Esophagus muscularis mucosa (tissue), 4 donors: ENCODE results near the gene DEAF1. TPM values are rescaled to one million over a fixed set of nuclear protein-coding genes. Genes with fewer than 3 reads are reported as not detected.

Source experiments
- DNase-seq: peaks from one replicate; pipeline ENCODE4 v3.0.0-alpha.2; 2017; ENCODE audit errors: extremely low spot score
- H3K27ac ChIP-seq, 4 donors: fragments of 200-600 bp; sonication (generic); replicated peaks in 1 of 4; 1 replicate in 3 of 4; 2 replicates in 1 of 4; pipeline ENCODE4 v1.5.1; 2016 to 2019; ENCODE audit warnings: mild to moderate bottlenecking in 1 of 4
- H3K27me3 ChIP-seq, 4 donors: fragments of 200-600 bp; sonication (generic); one replicate each; pipeline versions ENCODE4 v1.5.1 to v1.6.0; 2016 to 2019
- H3K36me3 ChIP-seq, 4 donors: fragments of 200-600 bp; sonication (generic); one replicate each; pipeline ENCODE4 v1.5.1; 2016 to 2019
- H3K4me1 ChIP-seq, 4 donors: fragments of 200-600 bp; sonication (generic); one replicate each; pipeline ENCODE4 v1.5.1; 2016 to 2019
- H3K4me3 ChIP-seq, 4 donors: fragments of 200-600 bp; sonication (generic); 1 replicate in 2 of 4; 2 replicates in 2 of 4; pipeline ENCODE4 v1.5.1; 2016 to 2019; ENCODE audit warnings: mild to moderate bottlenecking in 4 of 4, moderate library complexity in 1 of 4
- H3K9me3 ChIP-seq, 4 donors: fragments of 200-600 bp; sonication (generic); 1 replicate in 3 of 4; 2 replicates in 1 of 4; pipeline ENCODE4 v1.5.1; 2016 to 2019
- EP300 ChIP-seq: sonication (generic); formaldehyde crosslinking; IDR thresholded peaks from one replicate; pipeline ENCODE4 v1.6.1; 2017; ENCODE audit warnings: antibody characterized with exemption
- POLR2A ChIP-seq: fragments of 450-650 bp; IDR thresholded peaks from one replicate; pipeline ENCODE4 v1.6.1; 2017; ENCODE audit warnings: antibody characterized with exemption, moderate library complexity, mild to moderate bottlenecking, low read depth
- POLR2AphosphoS5 ChIP-seq, 2 donors: sonication (generic); formaldehyde crosslinking; IDR thresholded peaks; one replicate each; pipeline ENCODE4 v1.6.1; 2017; ENCODE audit warnings: antibody characterized with exemption in 2 of 2
- WGBS: methylation state at CpG from one replicate; pipeline ENCODE4 v1.1.5; 2018; 5-methylcytosine and 5-hydroxymethylcytosine counted together
- intact Hi-C: fragments of 100-400 bp; cut with DNase I; formaldehyde crosslinking; loops from one replicate; pipeline ENCODE4 v1.15.1; 2023
- total RNA-seq, 4 donors: library from RNA; depleted of rRNA; stranded (reverse); fragments of >200 nt; gene quantifications; one replicate each; pipeline versions ENCODE4 v1.1.0 to v1.2.1, GENCODE V29; 2016
- TF ChIP-seq, protein P1 (sequence below), 3 experiments: fragments of 200-600 bp in 2 of 3; fragments of 450-650 bp in 1 of 3; sonication (generic) in 2 of 3; IDR thresholded peaks; one replicate each; pipeline ENCODE4 v1.5.1; 2017 to 2019; ENCODE audit warnings: antibody characterized with exemption in 3 of 3, mild to moderate bottlenecking in 2 of 3, moderate library complexity in 1 of 3

DEAF1 gene
- total RNA-seq, 4 donors from 2014 or later = 24.9 to 57.1 (median 39.4) TPM

DNA sequence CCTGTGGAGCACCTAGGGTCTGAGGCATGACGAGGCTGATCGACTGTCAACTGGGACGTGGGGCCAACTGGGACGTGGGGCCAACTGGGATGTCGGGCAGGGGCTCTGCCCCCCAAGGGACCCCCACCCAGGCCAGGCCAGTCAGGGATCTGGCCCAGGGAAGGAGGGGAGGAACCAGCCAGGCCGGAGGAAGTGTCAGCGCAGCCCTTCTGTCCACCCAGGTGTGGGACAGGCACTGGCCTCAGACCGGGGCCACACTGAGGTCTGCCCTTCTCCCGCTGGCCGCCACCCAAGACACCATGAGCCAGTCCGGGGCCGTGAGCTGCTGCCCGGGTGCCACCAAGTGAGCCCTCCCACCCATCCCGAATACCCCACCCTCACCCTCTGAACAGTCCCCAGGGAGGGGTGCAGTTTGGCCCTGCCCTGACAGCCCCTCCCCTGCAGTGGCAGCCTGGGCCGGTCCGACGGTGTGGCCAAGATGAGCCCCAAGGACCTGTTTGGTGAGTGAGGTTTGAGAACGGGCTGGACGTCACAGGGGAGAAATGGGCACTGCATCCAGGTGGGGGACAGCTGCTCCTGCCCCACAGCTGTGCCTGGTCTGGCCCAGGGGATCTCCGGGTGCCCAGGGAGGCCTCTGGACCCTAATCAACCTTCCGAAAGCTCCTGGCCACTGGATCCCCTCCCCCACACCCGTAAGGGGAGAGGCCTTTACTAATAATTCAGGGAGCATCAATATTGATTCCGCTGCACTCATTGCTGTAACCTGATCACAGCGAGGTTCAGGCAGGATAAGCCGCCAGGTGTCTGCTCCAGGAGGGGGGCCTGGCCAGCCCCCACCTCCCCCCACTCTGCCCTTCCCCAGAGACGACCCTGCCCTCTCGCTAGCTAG lies 14.3 kb upstream of the DEAF1 start:
- TF ChIP-seq EP300 = no peak
- no peak for TF ChIP-seq POLR2A
- TF ChIP-seq, protein P1, sequence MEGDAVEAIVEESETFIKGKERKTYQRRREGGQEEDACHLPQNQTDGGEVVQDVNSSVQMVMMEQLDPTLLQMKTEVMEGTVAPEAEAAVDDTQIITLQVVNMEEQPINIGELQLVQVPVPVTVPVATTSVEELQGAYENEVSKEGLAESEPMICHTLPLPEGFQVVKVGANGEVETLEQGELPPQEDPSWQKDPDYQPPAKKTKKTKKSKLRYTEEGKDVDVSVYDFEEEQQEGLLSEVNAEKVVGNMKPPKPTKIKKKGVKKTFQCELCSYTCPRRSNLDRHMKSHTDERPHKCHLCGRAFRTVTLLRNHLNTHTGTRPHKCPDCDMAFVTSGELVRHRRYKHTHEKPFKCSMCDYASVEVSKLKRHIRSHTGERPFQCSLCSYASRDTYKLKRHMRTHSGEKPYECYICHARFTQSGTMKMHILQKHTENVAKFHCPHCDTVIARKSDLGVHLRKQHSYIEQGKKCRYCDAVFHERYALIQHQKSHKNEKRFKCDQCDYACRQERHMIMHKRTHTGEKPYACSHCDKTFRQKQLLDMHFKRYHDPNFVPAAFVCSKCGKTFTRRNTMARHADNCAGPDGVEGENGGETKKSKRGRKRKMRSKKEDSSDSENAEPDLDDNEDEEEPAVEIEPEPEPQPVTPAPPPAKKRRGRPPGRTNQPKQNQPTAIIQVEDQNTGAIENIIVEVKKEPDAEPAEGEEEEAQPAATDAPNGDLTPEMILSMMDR (IDR thresholded peaks at IDR 0.05) = no peak
- no peak for TF ChIP-seq POLR2AphosphoS5 (IDR thresholded peaks at IDR 0.05)
- peaks cover 24 to 54% (median 46%) of the 10 kb centered on the region in 4 donors for H3K4me1 ChIP-seq
- WGBS = 76% methylated on average over 5 of the region's 27 CpGs
- peak overlapping the region in 1 of 4 donors; percentile 69 for H3K27ac ChIP-seq
- no peaks in the 10 kb centered on the region for H3K9me3 ChIP-seq
- intact Hi-C loops = no loop called here
- peaks cover 0 to 66% (median 0%) of the 10 kb centered on the region in 4 donors for H3K27me3 ChIP-seq
- H3K4me3 ChIP-seq = no peak overlapping the region
- peaks cover 0 to 7% (median 2%) of the 10 kb centered on the region in 4 donors for H3K36me3 ChIP-seq
- no peak for DNase-seq

DNA sequence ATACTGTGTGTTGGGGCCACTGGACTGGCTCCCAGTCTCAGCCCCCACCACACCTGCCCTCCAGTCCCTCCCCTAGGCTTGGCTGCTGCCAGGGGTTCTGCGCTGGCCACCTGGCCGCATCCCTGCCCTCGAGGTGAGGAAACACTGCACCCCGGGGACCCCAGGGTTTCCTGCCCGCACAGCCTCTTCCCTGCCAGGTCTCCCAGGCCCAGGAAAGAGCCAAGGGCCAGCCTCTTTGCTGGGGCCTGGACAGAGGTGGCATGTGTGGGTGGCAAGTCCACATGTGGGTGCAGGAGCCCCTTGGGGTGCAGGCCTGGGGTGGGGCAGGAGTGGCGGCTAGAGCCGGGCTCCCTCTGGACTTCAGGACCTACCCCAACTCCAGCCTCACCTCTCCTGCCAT lies 13.5 kb upstream of the DEAF1 start:
- WGBS = 82% methylated on average over 2 of the region's 7 CpGs
- DNase-seq = no peak
- Histone ChIP-seq H3K4me1 (peaks cover 24 to 56% (median 48%) of the 10 kb centered on the region in 4 donors), H3K27me3 (peaks cover 0 to 66% (median 0%) of the 10 kb centered on the region in 4 donors), H3K36me3 (peaks cover 0 to 15% (median 5%) of the 10 kb centered on the region in 4 donors), H3K9me3 (no peaks in the 10 kb centered on the region), H3K4me3 (no peak overlapping the region), H3K27ac (no peak overlapping the region)
- TF ChIP-seq, protein P1 (IDR thresholded peaks at IDR 0.05) = no peak
- TF ChIP-seq POLR2AphosphoS5 (IDR thresholded peaks at IDR 0.05) = no peak
- no peak for TF ChIP-seq EP300
- TF ChIP-seq POLR2A = no peak
- intact Hi-C loops = no loop called here

DNA sequence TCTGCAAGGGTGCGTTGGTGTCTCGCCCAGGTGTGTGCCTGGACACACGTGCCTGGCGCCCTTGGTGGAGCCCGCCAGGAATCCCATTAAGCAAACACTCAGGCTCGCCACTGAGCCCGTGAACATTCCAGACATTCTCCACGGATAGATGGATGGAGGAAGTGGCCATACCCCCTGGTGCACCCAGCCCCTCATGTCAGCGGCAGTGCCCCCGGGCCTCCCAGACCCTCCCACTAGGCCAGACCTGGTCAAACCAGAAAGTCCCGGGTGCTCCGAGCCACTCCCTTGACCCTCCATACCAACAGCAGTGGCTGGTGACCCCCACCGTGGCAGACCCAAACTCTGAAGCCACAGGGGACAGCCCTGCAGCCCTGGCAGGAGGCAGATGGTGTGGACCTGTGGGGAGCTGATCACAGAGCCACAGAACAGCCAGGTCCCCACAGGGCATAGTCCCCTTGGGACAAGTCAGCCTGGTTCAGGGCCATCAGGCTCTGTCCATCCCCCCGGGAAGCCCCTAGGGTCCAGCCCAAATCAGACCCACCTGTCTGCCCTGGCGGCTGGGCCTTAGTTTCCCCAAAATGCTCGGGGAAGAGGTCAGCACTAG lies 12.9 kb upstream of the DEAF1 start:
- Histone ChIP-seq H3K27ac (peak overlapping the region; percentile 68 to 89 (median 78)), H3K9me3 (no peaks in the 10 kb centered on the region), H3K4me3 (no peak overlapping the region), H3K4me1 (peaks cover 24 to 62% (median 52%) of the 10 kb centered on the region in 4 donors), H3K27me3 (peaks cover 0 to 62% (median 0%) of the 10 kb centered on the region in 4 donors), H3K36me3 (peaks cover 0 to 16% (median 8%) of the 10 kb centered on the region in 4 donors)
- intact Hi-C loops = no loop called here
- TF ChIP-seq POLR2AphosphoS5 (IDR thresholded peaks at IDR 0.05) = no peak
- TF ChIP-seq, protein P1 (IDR thresholded peaks at IDR 0.05) = no peak
- TF ChIP-seq EP300 = no peak
- no peak for TF ChIP-seq POLR2A
- no peak for DNase-seq
- 79% methylated on average over 8 of the region's 16 CpGs for WGBS

DNA sequence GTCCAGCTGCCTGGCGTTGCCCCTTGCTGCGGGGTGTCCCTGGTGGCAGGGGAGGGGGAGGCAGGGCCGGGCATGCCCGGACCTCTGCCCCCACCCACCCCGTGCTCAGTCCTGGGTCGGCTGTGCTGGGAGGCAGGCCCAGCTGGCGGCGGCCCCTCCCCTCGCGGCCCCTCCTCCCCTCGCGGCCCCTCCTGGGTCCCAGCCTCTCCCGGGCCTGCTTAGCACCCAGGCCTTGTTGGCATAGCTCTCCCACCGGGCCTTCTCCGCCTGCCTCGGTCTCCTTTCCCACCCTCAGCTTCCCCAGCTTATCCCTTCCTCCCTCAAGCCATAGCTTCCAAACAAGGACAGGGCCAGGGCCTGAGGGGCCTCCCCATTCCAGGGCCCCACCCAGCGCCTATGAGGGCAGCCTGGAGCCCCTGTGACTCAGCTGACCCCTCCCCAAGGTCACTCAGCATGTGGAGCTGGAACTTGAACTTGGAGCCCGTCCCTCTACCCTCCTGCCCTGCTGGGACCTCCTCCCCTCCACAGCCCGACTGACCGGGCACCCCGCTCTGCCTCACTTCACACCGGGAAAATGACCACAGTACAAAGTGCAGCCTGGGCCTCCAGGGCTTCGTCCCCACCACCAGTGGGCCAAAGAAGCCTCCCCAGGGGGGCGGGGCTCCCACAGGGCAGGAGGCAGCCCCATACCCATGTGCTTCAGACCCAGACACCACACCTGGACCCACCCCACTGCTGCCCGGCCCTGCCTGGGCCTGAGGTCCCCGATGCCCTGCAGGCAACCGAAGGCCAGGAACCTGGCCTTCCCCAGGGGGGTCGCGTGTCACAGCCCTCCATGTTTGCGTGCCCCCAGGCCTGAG lies 12.2 kb upstream of the DEAF1 start:
- H3K9me3 ChIP-seq = no peaks in the 10 kb centered on the region
- peak overlapping the region; percentile 56 to 79 (median 62) for H3K4me3 ChIP-seq
- intact Hi-C loops = no loop called here
- 52% methylated on average over 10 of the region's 30 CpGs for WGBS
- peaks cover 0 to 56% (median 0%) of the 10 kb centered on the region in 4 donors for H3K27me3 ChIP-seq
- peaks cover 0 to 24% (median 14%) of the 10 kb centered on the region in 4 donors for H3K36me3 ChIP-seq
- TF ChIP-seq, protein P1 (IDR thresholded peaks at IDR 0.05) = no peak
- DNase-seq = no peak
- peak overlapping the region; percentile 68 to 89 (median 78) for H3K27ac ChIP-seq
- H3K4me1 ChIP-seq = peaks cover 24 to 69% (median 58%) of the 10 kb centered on the region in 4 donors
